Kidney (tissue), 14 donors: Measurements from ENCODE around the gene ADSS1. TPM values are rescaled to one million over a fixed set of nuclear protein-coding genes. Genes with fewer than 3 reads are reported as not detected.

Experiments
- DNase-seq, 5 donors: peaks; one replicate each; pipeline ENCODE4 v3.0.0-alpha.2; 2013 to 2020
- FAIRE-seq: peaks from 2 replicates; lab custom pipeline; 2012; peaks lifted over from hg19 to GRCh38; lab: Jason Lieb, UNC
- H3K27ac ChIP-seq, 2 donors: one replicate each; pipeline ENCODE4 v1.7.0; 2013; ENCODE audit warnings: low read depth in 2 of 2, low read length in 2 of 2, inconsistent platforms in 1 of 2
- H3K27me3 ChIP-seq: one replicate; pipeline ENCODE4 v1.7.1; 2013; ENCODE audit warnings: low read length, inconsistent platforms; ENCODE audit not compliant: control insufficient read depth, insufficient read depth
- H3K36me3 ChIP-seq, 3 donors: one replicate each; pipeline versions ENCODE4 v1.7.0 to v1.7.1; 2013; ENCODE audit warnings: low read length in 3 of 3, control low read depth in 1 of 3, inconsistent platforms in 1 of 3; ENCODE audit not compliant: insufficient read depth in 3 of 3, control insufficient read depth in 2 of 3
- H3K4me1 ChIP-seq, 3 donors: one replicate each; pipeline versions ENCODE4 v1.7.0 to v1.7.1; 2013; ENCODE audit warnings: low read length in 3 of 3, inconsistent platforms in 1 of 3, low read depth in 1 of 3; ENCODE audit not compliant: control insufficient read depth in 2 of 3, insufficient read depth in 2 of 3
- H3K4me3 ChIP-seq, 3 donors: one replicate each; pipeline versions ENCODE4 v1.7.0 to v1.8.1; 2013; ENCODE audit warnings: low read length in 3 of 3, control low read depth in 1 of 3, inconsistent platforms in 1 of 3
- H3K9ac ChIP-seq, 3 donors: one replicate each; pipeline versions ENCODE4 v1.7.0 to v1.7.1; 2013; ENCODE audit warnings: low read length in 3 of 3, control low read depth in 1 of 3, inconsistent platforms in 1 of 3
- H3K9me3 ChIP-seq, 3 donors: one replicate each; pipeline versions ENCODE4 v1.7.0 to v1.7.1; 2013; ENCODE audit warnings: low read length in 3 of 3, control low read depth in 1 of 3, inconsistent platforms in 1 of 3; ENCODE audit not compliant: control insufficient read depth in 2 of 3, insufficient read depth in 1 of 3
- CTCF ChIP-seq: IDR thresholded peaks from 3 replicates; pipeline ENCODE4 v1.5.1; 2012; ENCODE audit warnings: mild to moderate bottlenecking, moderate library complexity, borderline replicate concordance; ENCODE audit not compliant: insufficient read depth; ENCODE audit errors: extremely low read depth
- intact Hi-C: fragments of 100-400 bp; cut with DNase I; formaldehyde crosslinking; loops from one replicate; pipeline ENCODE4 v1.11.1; 2022
- polyA plus RNA-seq: library from polyadenylated mRNA; stranded (reverse); fragments of 350-450 nt; fragmentation: Illumina TruSeq; extraction: RNeasy Lipid Tissue Mini Kit (QIAGEN cat#74804); gene quantifications from one replicate; pipeline ENCODE4 v1.2.3, GENCODE V29; 2014; ENCODE audit warnings: low read depth, low replicate concordance; ENCODE audit not compliant: insufficient read depth
- total RNA-seq: library from RNA; stranded (reverse); fragmentation: NEBNext Ultra II Directional; extraction: Animal tissue kit (Norgen Biotek cat#: 25700); gene quantifications from one replicate; pipeline ENCODE4 v1.2.1, GENCODE V29; 2021
- donor health status: control.
- donor health status: control.
- donor health status: control.
- donor health status: control.
- donor health status: control.
- donor health status: DM: yes; HTN: yes; CAD: no.
- donor health status: Normal renal cell carcinoma (clear cell type).

ADSS1 gene
- total and polyA plus RNA-seq, 2 donors from 2014 or later: 7.5 to 16.5 TPM

- intact Hi-C loops: no loop called here
Measured at GRCh38 chr14:104778694-104779331, 54.8 kb downstream of the ADSS1 start.

GRCh38 chr14:104779776-104780512 lies 55.9 kb downstream of the ADSS1 start:
- TF ChIP-seq CTCF: no peak
- DNase-seq: no peak
- Histone ChIP-seq H3K27me3 (no peaks in the 10 kb centered on the region), H3K4me1 (no peaks in the 10 kb centered on the region), H3K36me3 (peaks cover 0 to 2% (median 0%) of the 10 kb centered on the region in 3 donors), H3K9ac (no peak overlapping the region), H3K4me3 (no peak overlapping the region), H3K9me3 (no peaks in the 10 kb centered on the region), H3K27ac (no peak overlapping the region)
- intact Hi-C loops: no loop called here
- FAIRE-seq: no peak

More at GRCh38 chr14:104778694-104779331, 54.8 kb downstream of the ADSS1 start:
- Histone ChIP-seq H3K9ac (no peak overlapping the region), H3K27ac (no peak overlapping the region), H3K36me3 (peaks cover 0 to 2% (median 0%) of the 10 kb centered on the region in 3 donors), H3K9me3 (no peaks in the 10 kb centered on the region), H3K4me1 (no peaks in the 10 kb centered on the region), H3K27me3 (no peaks in the 10 kb centered on the region), H3K4me3 (no peak overlapping the region)
- no peak for TF ChIP-seq CTCF
- FAIRE-seq: no peak
- no peak for DNase-seq

- Histone ChIP-seq H3K36me3 (peaks cover 0 to 2% (median 0%) of the 10 kb centered on the region in 3 donors), H3K27me3 (no peaks in the 10 kb centered on the region), H3K9me3 (no peaks in the 10 kb centered on the region), H3K4me1 (no peaks in the 10 kb centered on the region), H3K4me3 (no peak overlapping the region), H3K27ac (no peak overlapping the region), H3K9ac (no peak overlapping the region)
- DNase-seq (no peak), FAIRE-seq (no peak)
- intact Hi-C loops: no loop called here
- TF ChIP-seq CTCF: no peak
Measured at GRCh38 chr14:104780513-104781030, 56.5 kb downstream of the ADSS1 start.
